Caco-2 (cell line): Measurements from ENCODE around the gene TMEM205. TPM values are rescaled to one million over a fixed set of nuclear protein-coding genes. Genes with fewer than 3 reads are reported as not detected.

Experiments used
- BruUV-seq: library from RNA; stranded (reverse); fragments of 400-500 nt; replicated peaks from 2 replicates; lab custom pipeline; 2021; lab: Mats Ljungman, UMichigan
- CTCF ChIA-PET: fragments of 300-600 bp; sonication (Branson Sonifier 250); formaldehyde crosslinking; loops from one replicate; lab custom pipeline; 2022; ENCODE audit warnings: antibody characterized with exemption; lab: Charles Lee
- POLR2A ChIA-PET: fragments of 300-600 bp; sonication (Branson Sonifier 250); formaldehyde crosslinking; loops from one replicate; lab custom pipeline; 2022; ENCODE audit warnings: antibody characterized with exemption; lab: Charles Lee
- DNase-seq, 2 experiments: peaks; one replicate each; pipeline versions ENCODE4 v3.0.0 to v3.0.0-alpha.2; 2020 to 2022
- H3K27me3 ChIP-seq: replicated peaks from 2 replicates; pipeline ENCODE4 v1.6.0; 2011; ENCODE audit warnings: low read length; ENCODE audit not compliant: control insufficient read depth, insufficient read depth
- H3K36me3 ChIP-seq: 2 replicates; pipeline ENCODE4 v1.5.1; 2011; ENCODE audit warnings: low read length; ENCODE audit not compliant: control insufficient read depth, insufficient read depth
- H3K4me1 ChIP-seq: fragments of 250-450 bp; sonication (Bioruptor Pico); 2 replicates; pipeline ENCODE4 v1.5.1; 2020; ENCODE audit warnings: mild to moderate bottlenecking
- H3K4me3 ChIP-seq: 2 replicates; pipeline ENCODE4 v1.5.1; 2011; ENCODE audit warnings: low read depth, mild to moderate bottlenecking, control low read depth, low read length
- H3K9me3 ChIP-seq: fragments of 250-450 bp; sonication (Bioruptor Pico); 2 replicates; pipeline ENCODE4 v1.5.1; 2020; ENCODE audit warnings: mild to moderate bottlenecking, moderate library complexity
- H3K27ac Mint-ChIP-seq: one replicate; pipeline ENCODE4 v1.8.0; 2022; ENCODE audit warnings: mixed read lengths; ENCODE audit not compliant: unreplicated experiment
- H3K27me3 Mint-ChIP-seq: one replicate; pipeline ENCODE4 v1.8.0; 2022; ENCODE audit warnings: mixed read lengths; ENCODE audit not compliant: insufficient read depth, unreplicated experiment
- H3K36me3 Mint-ChIP-seq: one replicate; pipeline ENCODE4 v1.8.0; 2022; ENCODE audit warnings: mild to moderate bottlenecking, mixed read lengths; ENCODE audit not compliant: insufficient read depth, unreplicated experiment
- H3K4me1 Mint-ChIP-seq: one replicate; pipeline ENCODE4 v1.8.0; 2022; ENCODE audit warnings: low read depth, mixed read lengths; ENCODE audit not compliant: unreplicated experiment
- H3K4me3 Mint-ChIP-seq: one replicate; pipeline ENCODE4 v1.8.0; 2022; ENCODE audit warnings: mild to moderate bottlenecking, moderate library complexity, mixed read lengths; ENCODE audit not compliant: unreplicated experiment
- H3K9me3 Mint-ChIP-seq: one replicate; pipeline ENCODE4 v1.8.0; 2022; ENCODE audit warnings: mixed read lengths; ENCODE audit not compliant: unreplicated experiment
- CTCF ChIP-seq, 2 experiments: fragments of 200-600 bp in 1 of 2; IDR thresholded peaks; 1 replicate in 1 of 2; 2 replicates in 1 of 2; pipeline versions ENCODE4 v1.5.1 to v1.8.0; 2011 to 2022; ENCODE audit warnings: antibody characterized with exemption in 1 of 2, control low read depth in 1 of 2, inconsistent platforms in 1 of 2, low read depth in 1 of 2, low read length in 1 of 2, mild to moderate bottlenecking in 1 of 2, moderate library complexity in 1 of 2; ENCODE audit not compliant: insufficient read depth in 1 of 2, severe bottlenecking in 1 of 2, unreplicated experiment in 1 of 2
- intact Hi-C: fragments of 100-400 bp; cut with micrococcal nuclease; formaldehyde crosslinking; loops from one replicate; pipeline ENCODE4 v1.10.0; 2022; ENCODE audit not compliant: unreplicated experiment
- total RNA-seq: library from RNA; stranded (reverse); gene quantifications from 2 replicates; pipeline ENCODE4 v1.2.3, GENCODE V29; 2022

TMEM205 gene
- total RNA-seq, 1 experiment from 2014 or later = 68.3 TPM

- H3K27me3 ChIP-seq = no peaks in the 10 kb centered on the region
- TF ChIP-seq CTCF (IDR thresholded peaks at IDR 0.05; ENCODE audit: insufficient read depth in 1 of 2, low read depth in 1 of 2, low read length in 1 of 2, severe bottlenecking in 1 of 2, unreplicated experiment in 1 of 2) = no peak
- Mint-ChIP-seq H3K9me3 (no peaks in the 10 kb centered on the region), H3K4me1 (no peaks in the 10 kb centered on the region), H3K36me3 (peaks cover 6% of the 10 kb centered on the region), H3K27ac (no peak overlapping the region), H3K4me3 (no peak overlapping the region), H3K27me3 (no peaks in the 10 kb centered on the region)
- no peak for DNase-seq
- peak overlapping the region; percentile 35 for H3K4me3 ChIP-seq
- H3K9me3 ChIP-seq = no peaks in the 10 kb centered on the region
- intact Hi-C loops = loop anchor here (2.0 kb wide), 2 partner anchors 29 to 83 kb away; partner anchors contain the start of genes CCDC159 and TMEM205
- no peaks in the 10 kb centered on the region for H3K36me3 ChIP-seq
- ChIA-PET POLR2A (interaction anchor here (0.5 to 1.7 kb wide), 17 partner anchors 8 to 222 kb away, joined by 3 to 19 read pairs (median 5); partner anchors contain the start of genes CCDC159, ECSIT, EPOR and ODAD3), CTCF (interaction anchor here (0.7 to 2.1 kb wide), 13 partner anchors 8 to 161 kb away, joined by 3 to 30 read pairs (median 4); partner anchors contain the start of genes EPOR, ODAD3, PRKCSH and RAB3D)
- TSS peak; percentile 82 for BruUV-seq
- peaks cover 10% of the 10 kb centered on the region; the same call in 1 of the 2 replicates for H3K4me1 ChIP-seq
These were observed 29.3 kb upstream of the TMEM205 start for GRCh38 chr19:11375143-11375948.

- POLR2A ChIA-PET = interaction anchor here (0.5 to 1.7 kb wide), 19 partner anchors 9 to 1775 kb away, joined by 3 to 19 read pairs (median 6); partner anchors contain the start of genes CCDC159, ECSIT, EPOR and IER2
- Mint-ChIP-seq H3K27ac (peak within 1 kb of the TSS; percentile 8), H3K4me1 (no peaks in the 10 kb centered on the region), H3K9me3 (no peaks in the 10 kb centered on the region), H3K36me3 (peaks cover 9% of the 10 kb centered on the region), H3K27me3 (no peaks in the 10 kb centered on the region), H3K4me3 (peak within 1 kb of the TSS; percentile 41)
- Histone ChIP-seq H3K4me1 (peaks cover 10% of the 10 kb centered on the region; the same call in 1 of the 2 replicates), H3K4me3 (peak within 1 kb of the TSS; percentile 85), H3K36me3 (no peaks in the 10 kb centered on the region), H3K9me3 (no peaks in the 10 kb centered on the region), H3K27me3 (no peaks in the 10 kb centered on the region)
- TF ChIP-seq CTCF (IDR thresholded peaks at IDR 0.05; ENCODE audit: insufficient read depth in 1 of 2, low read depth in 1 of 2, low read length in 1 of 2, severe bottlenecking in 1 of 2, unreplicated experiment in 1 of 2) = no peak
- BruUV-seq = TSS peak; percentile 81
- DNase-seq = peak; percentile 97 to 98
- CTCF ChIA-PET = interaction anchor here (0.7 to 2.1 kb wide), 17 partner anchors 9 to 463 kb away, joined by 3 to 30 read pairs (median 4); partner anchors contain the start of genes EPOR, ODAD3, PRKCSH and RAB3D
- intact Hi-C loops = loop anchor here (2.0 kb wide), 2 partner anchors 28 to 82 kb away; partner anchors contain the start of genes CCDC159 and TMEM205
These were observed 28.5 kb upstream of the TMEM205 start, which contains the start of gene SWSAP1 for GRCh38 chr19:11374433-11375142. Gene SWSAP1 (plus strand): TSS chr19:11374666. CDS start chr19:11374681, 15 bp downstream.
